ENCODE data around the gene DTX2. TPM values are rescaled to one million over a fixed set of nuclear protein-coding genes. Genes with fewer than 3 reads are reported as not detected.
"Not testable (repeated sequence)": the region's sequence is repeated elsewhere in the genome, so short reads cannot be mapped to it uniquely, and the experiment has no call there.

Gene DTX2
- total RNA-seq, 1 experiment from 2014 or later: 27.0 TPM

DNA sequence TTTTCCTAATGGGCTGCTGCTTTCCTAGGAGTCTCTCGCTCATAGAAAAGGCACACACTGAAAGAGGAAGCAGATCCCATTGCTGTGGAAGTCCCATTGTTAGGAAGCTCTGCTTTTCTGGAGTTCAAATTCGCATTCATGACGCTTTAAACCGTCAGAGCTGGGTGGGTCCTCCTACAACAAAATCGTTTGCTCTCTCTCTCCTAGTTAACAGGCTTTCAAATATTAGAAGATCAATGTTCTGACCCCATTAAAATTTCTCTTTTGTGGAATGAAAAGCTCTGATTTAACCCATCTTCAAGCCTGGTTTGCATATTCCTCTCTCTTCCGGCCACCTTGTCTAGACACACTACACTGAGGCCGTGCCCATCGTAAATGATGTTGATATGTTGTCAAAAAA is 81.7 kb downstream of the DTX2 start, which contains the start of gene SPDYE16:
SPDYE16 (minus strand) TSS at position 101 of the 400 bp plus-strand sequence. CDS start 1,838 bp downstream, outside the sequence.
- H3K36me3 ChIP-seq (ENCODE audit: low read depth, low read length); H3K79me2 ChIP-seq (ENCODE audit: low read length); H3K9ac ChIP-seq (ENCODE audit: low read length); ATAC-seq; H3K27me3 ChIP-seq (ENCODE audit: low read length); H3K4me2 ChIP-seq (ENCODE audit: low read length); H2AFZ ChIP-seq (ENCODE audit: low read length); H3F3A ChIP-seq (ENCODE audit: low read length, unreplicated experiment); CTCF ChIA-PET; H3K9me3 ChIP-seq (ENCODE audit: low read length); POLR2A ChIA-PET (ENCODE audit: unreplicated experiment); H3K27ac ChIP-seq (ENCODE audit: low read length); H3K4me3 ChIP-seq (ENCODE audit: low read length); H4K20me1 ChIP-seq (ENCODE audit: low read length); DNase-seq; BruUV-seq (replicated peaks); H3K4me1 ChIP-seq (ENCODE audit: insufficient read depth, low read length); H3K9me2 ChIP-seq (replicated peaks; ENCODE audit: low read length); intact Hi-C loops (cut with micrococcal nuclease): not testable (repeated sequence)

DNA sequence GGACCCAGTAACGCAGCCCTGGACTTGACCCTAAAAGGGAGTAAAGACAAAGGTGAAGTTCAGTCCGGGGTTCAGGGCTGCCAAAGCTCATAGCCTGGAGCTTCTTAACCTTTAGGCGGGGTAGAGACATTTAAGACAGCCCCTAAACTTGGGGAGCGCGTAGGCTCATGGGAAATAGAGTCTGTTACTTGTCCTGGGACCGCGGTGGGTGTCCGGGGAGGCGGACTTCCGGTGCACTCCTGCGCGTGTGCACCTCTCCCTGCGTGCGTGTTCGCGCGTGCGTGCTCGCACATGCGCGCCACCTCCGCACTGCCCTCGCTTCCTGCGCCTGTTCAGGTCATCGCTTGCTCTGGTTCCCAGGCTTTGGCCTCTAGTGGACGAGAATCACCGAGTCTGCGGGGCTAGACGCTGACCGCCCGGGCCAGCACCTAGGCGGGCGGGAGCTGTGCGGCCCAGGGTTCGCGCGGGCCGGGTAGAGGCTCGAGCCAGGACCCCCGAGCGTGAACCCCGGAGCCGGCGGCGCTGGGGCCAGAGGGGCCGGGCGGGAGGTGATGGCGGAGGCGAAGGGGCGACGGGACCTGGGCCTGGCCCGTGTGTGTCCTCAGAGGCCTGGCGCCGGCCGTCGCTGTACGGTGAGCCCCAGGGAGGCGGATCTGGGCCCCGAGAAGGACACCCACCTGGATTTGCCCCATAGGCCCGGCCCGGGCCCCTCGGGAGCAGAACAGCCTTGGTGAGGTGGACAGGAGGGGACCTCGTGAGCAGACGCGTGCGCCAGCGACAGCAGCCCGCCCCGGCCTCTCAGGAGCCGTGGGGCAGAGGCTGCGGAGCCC is 87.7 kb downstream of the DTX2 start:
- H3K9me3 ChIP-seq (ENCODE audit: low read length); BruUV-seq (replicated peaks); H3F3A ChIP-seq (ENCODE audit: low read length, unreplicated experiment); POLR2A ChIA-PET (ENCODE audit: unreplicated experiment); intact Hi-C loops (cut with micrococcal nuclease); H3K36me3 ChIP-seq (ENCODE audit: low read depth, low read length); H3K9me2 ChIP-seq (replicated peaks; ENCODE audit: low read length); H3K27me3 ChIP-seq (ENCODE audit: low read length); H3K4me1 ChIP-seq (ENCODE audit: insufficient read depth, low read length); H4K20me1 ChIP-seq (ENCODE audit: low read length); CTCF ChIA-PET: not testable (repeated sequence)
- peak overlapping the region; percentile 76 for H3K27ac ChIP-seq (ENCODE audit: low read length)
- ATAC-seq: peak; percentile 99
- H3K4me3 ChIP-seq (ENCODE audit: low read length): peak overlapping the region; percentile 85
- peaks cover 36% of the 10 kb centered on the region for H3K79me2 ChIP-seq (ENCODE audit: low read length)
- peak overlapping the region; percentile 81 for H3K4me2 ChIP-seq (ENCODE audit: low read length)
- H2AFZ ChIP-seq (ENCODE audit: low read length): peak overlapping the region; percentile 75
- DNase-seq: peak; percentile 60
- H3K9ac ChIP-seq (ENCODE audit: low read length): peak overlapping the region; percentile 99

DNA sequence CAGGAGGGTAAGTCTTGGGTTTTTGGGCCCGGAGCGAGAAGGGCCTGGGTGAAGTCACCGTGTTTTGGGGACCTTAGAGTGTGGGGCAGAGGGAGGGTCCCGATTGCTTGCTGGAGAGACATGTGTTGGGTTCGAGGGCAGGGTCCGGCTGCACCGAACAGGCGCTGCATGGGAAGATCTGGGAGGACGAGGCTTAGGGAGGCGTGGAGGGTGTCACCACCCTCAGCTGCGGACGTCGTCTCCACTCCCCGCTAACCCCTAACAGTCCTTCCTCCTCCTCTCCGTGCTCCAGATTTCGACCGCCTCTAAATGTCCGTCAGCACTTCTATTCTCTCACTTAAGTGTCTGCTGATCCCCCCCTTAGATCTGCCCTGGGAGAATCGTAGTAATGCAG is 88.3 kb downstream of the DTX2 start:
- H3K9me2 ChIP-seq (replicated peaks; ENCODE audit: low read length); intact Hi-C loops (cut with micrococcal nuclease); H2AFZ ChIP-seq (ENCODE audit: low read length); H3K36me3 ChIP-seq (ENCODE audit: low read depth, low read length); POLR2A ChIA-PET (ENCODE audit: unreplicated experiment); H4K20me1 ChIP-seq (ENCODE audit: low read length); H3K9me3 ChIP-seq (ENCODE audit: low read length); DNase-seq; BruUV-seq (replicated peaks); H3K27me3 ChIP-seq (ENCODE audit: low read length); H3K4me1 ChIP-seq (ENCODE audit: insufficient read depth, low read length); CTCF ChIA-PET; H3F3A ChIP-seq (ENCODE audit: low read length, unreplicated experiment): not testable (repeated sequence)
- Histone ChIP-seq H3K79me2 (ENCODE audit: low read length) (peaks cover 41% of the 10 kb centered on the region), H3K4me3 (ENCODE audit: low read length) (peak overlapping the region; percentile 85), H3K27ac (ENCODE audit: low read length) (peak overlapping the region; percentile 76), H3K9ac (ENCODE audit: low read length) (peak overlapping the region; percentile 99), H3K4me2 (ENCODE audit: low read length) (peak overlapping the region; percentile 81)
- peak; percentile 2; the same call in 1 of the 2 replicates for ATAC-seq

DNA sequence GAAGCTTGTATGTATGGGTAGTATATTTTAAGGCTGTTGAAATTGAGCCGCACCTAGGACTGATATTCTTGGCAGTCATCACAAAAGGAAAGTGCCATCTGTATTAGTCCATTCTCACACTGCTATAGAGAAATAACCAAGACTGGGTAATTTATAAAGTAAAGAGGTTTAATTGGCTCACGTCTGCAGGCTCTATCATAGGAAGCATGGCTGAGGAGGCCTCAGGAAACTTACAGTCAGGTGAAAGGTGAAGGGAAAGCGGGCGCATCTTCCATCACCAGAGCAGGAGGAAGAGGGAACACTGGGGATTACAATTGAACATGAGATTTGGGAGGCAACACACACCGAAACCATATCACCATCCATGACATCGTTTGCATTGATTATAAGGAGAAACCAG is 90.5 kb downstream of the DTX2 start:
- H3K9me3 ChIP-seq (ENCODE audit: low read length); H3K36me3 ChIP-seq (ENCODE audit: low read depth, low read length); H2AFZ ChIP-seq (ENCODE audit: low read length); H3K27ac ChIP-seq (ENCODE audit: low read length); POLR2A ChIA-PET (ENCODE audit: unreplicated experiment); H3K9me2 ChIP-seq (replicated peaks; ENCODE audit: low read length); H3F3A ChIP-seq (ENCODE audit: low read length, unreplicated experiment); H3K4me1 ChIP-seq (ENCODE audit: insufficient read depth, low read length); intact Hi-C loops (cut with micrococcal nuclease); H4K20me1 ChIP-seq (ENCODE audit: low read length); ATAC-seq; H3K27me3 ChIP-seq (ENCODE audit: low read length); BruUV-seq (replicated peaks); H3K9ac ChIP-seq (ENCODE audit: low read length); DNase-seq; CTCF ChIA-PET: not testable (repeated sequence)
- peak overlapping the region; percentile 63 for H3K4me2 ChIP-seq (ENCODE audit: low read length)
- peak overlapping the region; percentile 35; the same call in 1 of the 2 replicates for H3K4me3 ChIP-seq (ENCODE audit: low read length)
- peaks cover 59% of the 10 kb centered on the region for H3K79me2 ChIP-seq (ENCODE audit: low read length)

Other genes with a start within 250 kb of the DTX2 start
- 166 and 189 TPM in 2 replicates for gene HSPB1, start 159.0 kb upstream of the DTX2 start, total RNA-seq (2014; rRNA removed)
- 42.2 and 54.4 TPM in 2 replicates for gene YWHAG, start 102.7 kb upstream of the DTX2 start, total RNA-seq (2014; rRNA removed)
- 0.86 and 1.3 TPM in 2 replicates for gene SSC4D, start 52.0 kb upstream of the DTX2 start, total RNA-seq (2014; rRNA removed)
- gene ZP3, start 36.8 kb upstream of the DTX2 start, total RNA-seq (2014; rRNA removed): 11.9 and 21.6 TPM in 2 replicates
- gene UPK3B, start 48.8 kb downstream of the DTX2 start, total RNA-seq (2014; rRNA removed): 3.0 and 10.7 TPM in 2 replicates
- gene SPDYE16, start 81.6 kb downstream of the DTX2 start, total RNA-seq (2014; rRNA removed): not detected in 2 replicates
- gene POMZP3, start 165.6 kb downstream of the DTX2 start, total RNA-seq (2014; rRNA removed): 5.9 and 10.1 TPM in 2 replicates